Measurements from ENCODE around the gene UBE2A.

GRCh38 chrX:119565107-119565663 lies 9.2 kb upstream of the UBE2A start, which contains the start of gene STEEP1:
- TF ChIP-seq CTCF (IDR thresholded peaks at IDR 0.05; ENCODE audit: low read length), result no peak
- no peak for TF ChIP-seq EZH2 (IDR thresholded peaks at IDR 0.05; ENCODE audit: borderline replicate concordance, low read length)

Measured in OCI-LY1 (cell line).